GM12872 (cell line): ENCODE measurements around the gene AOC1.

Experiments used
- CTCF ChIP-seq: IDR thresholded peaks from 3 replicates; pipeline ENCODE4 v1.5.1; 2011; ENCODE audit warnings: low read depth, mild to moderate bottlenecking, low read length, moderate library complexity; ENCODE audit not compliant: insufficient read depth

The AOC1 gene

GRCh38 chr7:150896562-150897209 lies 44.4 kb downstream of the AOC1 start:
- no peak for TF ChIP-seq CTCF

GRCh38 chr7:150897502-150898474 lies 45.5 kb downstream of the AOC1 start:
- TF ChIP-seq CTCF = no peak

- peak; percentile 97 for TF ChIP-seq CTCF
These were observed 46.2 kb downstream of the AOC1 start for GRCh38 chr7:150898475-150899011.

GRCh38 chr7:150900675-150901074 lies 48.4 kb downstream of the AOC1 start:
- no peak for TF ChIP-seq CTCF

- no peak for TF ChIP-seq CTCF
These were observed 49.1 kb downstream of the AOC1 start for GRCh38 chr7:150901160-150902035.

GRCh38 chr7:150902078-150903033 lies 50.0 kb downstream of the AOC1 start:
- no peak for TF ChIP-seq CTCF
